Thoracic aorta (tissue), 2 donors: ENCODE results near the gene NLRP2B. TPM values are rescaled to one million over a fixed set of nuclear protein-coding genes. Genes with fewer than 3 reads are reported as not detected.
"Not testable (repeated sequence)": the region's sequence is repeated elsewhere in the genome, so short reads cannot be mapped to it uniquely, and the experiment has no call there.

Source experiments
- ATAC-seq: fragments of 150-250 bp; one replicate; pipeline ENCODE4 v1.8.0; 2017; ENCODE audit warnings: low read depth; ENCODE audit not compliant: insufficient number of reproducible peaks, low FRiP score
- DNase-seq: peaks from one replicate; pipeline ENCODE4 v3.0.0-alpha.2; 2020; ENCODE audit warnings: low spot score
- H3K27ac ChIP-seq, 2 donors: fragments of 200-600 bp; sonication (generic); 1 replicate in 1 of 2; 2 replicates in 1 of 2; pipeline ENCODE4 v1.5.1; 2016; ENCODE audit warnings: mild to moderate bottlenecking in 2 of 2, moderate library complexity in 2 of 2
- H3K27me3 ChIP-seq: fragments of 200-600 bp; sonication (generic); replicated peaks from 2 replicates; pipeline ENCODE4 v1.6.0; 2016; ENCODE audit warnings: mild to moderate bottlenecking; ENCODE audit not compliant: insufficient read depth
- H3K36me3 ChIP-seq: fragments of 200-600 bp; sonication (generic); one replicate; pipeline ENCODE4 v1.5.1; 2016
- H3K4me1 ChIP-seq, 2 donors: fragments of 200-600 bp; sonication (generic); 1 replicate in 1 of 2; 2 replicates in 1 of 2; pipeline versions ENCODE4 v1.5.1 to v1.6.0; 2016; ENCODE audit warnings: low read depth in 2 of 2, mild to moderate bottlenecking in 1 of 2; ENCODE audit not compliant: control insufficient read depth in 1 of 2
- H3K4me3 ChIP-seq: fragments of 200-600 bp; sonication (generic); 2 replicates; pipeline ENCODE4 v1.5.1; 2016; ENCODE audit warnings: mild to moderate bottlenecking
- H3K9me3 ChIP-seq: fragments of 200-600 bp; sonication (generic); 2 replicates; pipeline ENCODE4 v1.5.1; 2016
- total RNA-seq, 2 donors: library from RNA; depleted of rRNA; stranded (reverse); fragments of >200 nt; gene quantifications; one replicate each; pipeline versions ENCODE4 v1.1.0 to v1.2.3, GENCODE V29; 2016
- TF ChIP-seq, protein P1 (sequence below): fragments of 200-600 bp; sonication (generic); IDR thresholded peaks from one replicate; pipeline ENCODE4 v1.5.1; 2019; ENCODE audit warnings: antibody characterized with exemption

NLRP2B gene
- total RNA-seq, result under 1 TPM; 0.14 to 0.95 TPM

GRCh38 chrX:57680160-57680559 lies at the start of gene NLRP2B:
TSS of gene NLRP2B (minus strand) at chrX:57680260.
- no peak for DNase-seq
- Histone ChIP-seq H3K4me3 (no peak within 1 kb of the TSS), H3K9me3 (no peaks in the 10 kb centered on the region), H3K36me3 (no peaks in the 10 kb centered on the region), H3K27me3 (no peaks in the 10 kb centered on the region), H3K27ac (no peak within 1 kb of the TSS), H3K4me1 (no peaks in the 10 kb centered on the region)
- TF ChIP-seq, protein P1, sequence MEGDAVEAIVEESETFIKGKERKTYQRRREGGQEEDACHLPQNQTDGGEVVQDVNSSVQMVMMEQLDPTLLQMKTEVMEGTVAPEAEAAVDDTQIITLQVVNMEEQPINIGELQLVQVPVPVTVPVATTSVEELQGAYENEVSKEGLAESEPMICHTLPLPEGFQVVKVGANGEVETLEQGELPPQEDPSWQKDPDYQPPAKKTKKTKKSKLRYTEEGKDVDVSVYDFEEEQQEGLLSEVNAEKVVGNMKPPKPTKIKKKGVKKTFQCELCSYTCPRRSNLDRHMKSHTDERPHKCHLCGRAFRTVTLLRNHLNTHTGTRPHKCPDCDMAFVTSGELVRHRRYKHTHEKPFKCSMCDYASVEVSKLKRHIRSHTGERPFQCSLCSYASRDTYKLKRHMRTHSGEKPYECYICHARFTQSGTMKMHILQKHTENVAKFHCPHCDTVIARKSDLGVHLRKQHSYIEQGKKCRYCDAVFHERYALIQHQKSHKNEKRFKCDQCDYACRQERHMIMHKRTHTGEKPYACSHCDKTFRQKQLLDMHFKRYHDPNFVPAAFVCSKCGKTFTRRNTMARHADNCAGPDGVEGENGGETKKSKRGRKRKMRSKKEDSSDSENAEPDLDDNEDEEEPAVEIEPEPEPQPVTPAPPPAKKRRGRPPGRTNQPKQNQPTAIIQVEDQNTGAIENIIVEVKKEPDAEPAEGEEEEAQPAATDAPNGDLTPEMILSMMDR, result no peak
- no peak for ATAC-seq

DNA sequence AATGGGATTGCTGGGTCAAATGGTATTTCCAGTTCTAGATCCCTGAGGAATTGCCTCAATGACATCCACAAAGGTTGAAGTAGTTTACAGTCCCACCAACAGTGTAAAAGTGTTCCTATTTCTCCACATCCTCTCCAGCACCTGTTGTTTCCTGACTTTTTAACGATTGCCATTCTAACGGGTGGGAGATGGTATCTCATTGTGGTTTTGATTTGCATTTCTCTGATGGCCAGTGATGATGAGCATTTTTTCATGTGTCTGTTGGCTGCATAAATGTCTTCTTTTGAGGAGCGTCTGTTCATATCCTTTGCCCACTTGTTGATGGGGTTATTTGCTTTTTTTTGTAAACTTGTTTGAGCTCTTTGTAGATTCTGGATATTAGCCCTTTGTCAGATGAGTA lies 45.9 kb upstream of the NLRP2B start:
- not testable (repeated sequence) for H3K36me3 ChIP-seq, H3K27ac ChIP-seq, H3K27me3 ChIP-seq, ATAC-seq, H3K4me3 ChIP-seq, H3K9me3 ChIP-seq, DNase-seq, H3K4me1 ChIP-seq

- no peaks in the 10 kb centered on the region for H3K9me3 ChIP-seq
These were observed 1.3 kb upstream of the NLRP2B start for GRCh38 chrX:57681341-57681740.

DNA sequence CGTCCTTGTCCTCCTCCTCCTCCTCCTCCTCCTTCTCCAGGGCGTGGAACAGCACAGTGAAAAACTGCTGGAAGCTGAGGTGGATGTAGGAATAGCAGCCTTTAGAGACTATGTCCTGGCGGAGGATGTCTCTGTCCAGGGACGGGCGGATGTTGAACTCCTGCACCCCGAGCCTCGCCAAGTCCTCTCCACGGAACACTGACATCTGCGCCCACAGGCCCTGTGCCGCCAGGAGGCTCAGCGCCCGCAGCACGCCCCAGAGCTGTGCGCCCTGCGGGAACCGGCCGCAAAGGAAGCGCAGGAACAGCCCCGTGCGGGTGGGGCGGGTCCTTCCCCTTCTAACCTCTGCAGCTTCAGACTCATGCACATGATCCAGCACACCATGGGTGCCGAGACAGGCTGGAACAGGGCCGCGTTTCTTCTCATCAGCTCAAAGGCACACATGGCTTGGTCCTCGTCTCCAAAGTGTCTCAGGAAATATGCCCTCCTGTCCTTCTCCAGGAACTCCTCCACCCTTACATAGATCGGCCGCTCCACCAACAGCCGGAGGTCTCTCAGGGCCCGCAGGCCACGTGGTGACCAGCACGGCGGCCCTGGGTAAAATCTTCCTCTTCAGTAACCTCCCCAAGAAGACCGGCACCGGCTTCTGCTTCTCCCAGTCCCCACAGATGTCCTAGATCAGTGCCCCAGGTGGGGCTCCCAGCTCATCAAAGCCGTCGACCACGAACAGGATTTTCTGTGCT lies 1.2 kb downstream of the NLRP2B start:
- TF ChIP-seq, protein P1, result no peak
- no peak overlapping the region for H3K4me3 ChIP-seq
- no peaks in the 10 kb centered on the region for H3K4me1 ChIP-seq
- no peak for ATAC-seq
- H3K9me3 ChIP-seq, result no peaks in the 10 kb centered on the region
- no peak for DNase-seq
- no peaks in the 10 kb centered on the region for H3K36me3 ChIP-seq
- no peak overlapping the region for H3K27ac ChIP-seq
- H3K27me3 ChIP-seq, result no peaks in the 10 kb centered on the region

More at GRCh38 chrX:57681341-57681740, 1.3 kb upstream of the NLRP2B start:
- no peaks in the 10 kb centered on the region for H3K27me3 ChIP-seq
- ATAC-seq (no peak), DNase-seq (no peak)
- H3K36me3 ChIP-seq, result no peaks in the 10 kb centered on the region
- no peak overlapping the region for H3K27ac ChIP-seq
- TF ChIP-seq, protein P1, result no peak
- H3K4me1 ChIP-seq, result no peaks in the 10 kb centered on the region
- no peak overlapping the region for H3K4me3 ChIP-seq

DNA sequence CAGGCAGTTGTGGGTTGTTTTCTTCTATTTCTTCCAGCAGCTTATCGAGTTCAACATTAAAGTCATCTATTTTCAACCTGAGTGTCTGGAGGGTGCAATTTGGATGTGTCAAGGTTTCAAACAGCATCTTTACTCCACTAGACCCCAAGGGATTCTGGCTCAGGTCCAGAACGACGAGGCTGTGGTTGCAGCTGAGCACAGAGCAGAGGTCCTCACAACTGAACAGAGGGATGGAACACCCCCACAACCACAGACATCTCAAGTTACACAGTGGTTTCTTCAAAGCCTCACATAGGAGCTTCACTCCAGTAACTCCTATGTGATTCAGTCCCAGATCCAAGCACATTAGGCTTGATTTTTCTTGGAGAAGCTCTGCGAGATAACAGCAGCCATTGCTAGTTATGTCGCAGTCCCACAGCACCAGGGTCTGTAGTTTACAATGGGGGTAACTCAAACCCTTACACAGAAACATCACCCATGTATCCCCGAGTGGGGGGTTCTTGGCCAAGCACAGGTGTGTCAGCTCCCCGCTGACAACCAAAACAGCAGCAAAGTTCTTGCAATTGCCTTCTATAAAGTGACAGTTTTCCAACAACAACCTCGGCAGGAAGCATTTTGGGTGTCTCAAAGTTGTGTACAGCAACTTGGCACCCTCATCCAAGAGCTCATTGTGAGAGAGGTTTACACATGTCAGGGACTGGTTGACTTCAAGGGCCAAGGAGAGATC lies 2.8 kb downstream of the NLRP2B start:
- ATAC-seq, result no peak

More for the DNA sequence above, 2.8 kb downstream of the NLRP2B start:
- Histone ChIP-seq H3K27me3 (no peaks in the 10 kb centered on the region), H3K36me3 (no peaks in the 10 kb centered on the region), H3K27ac (no peak overlapping the region), H3K4me3 (no peak overlapping the region), H3K9me3 (no peaks in the 10 kb centered on the region), H3K4me1 (no peaks in the 10 kb centered on the region)
- TF ChIP-seq, protein P1, result no peak
- DNase-seq, result no peak
